Choroid plexus epithelial cell (primary cell): ENCODE data around the gene PXYLP1.

ENCODE experiments used
- DNase-seq: peaks from one replicate; pipeline ENCODE4 v3.0.0-alpha.2; 2010; ENCODE audit warnings: low read depth
- H3K4me3 ChIP-seq: 2 replicates; pipeline ENCODE4 v1.5.1; 2011; ENCODE audit warnings: low read depth, mild to moderate bottlenecking, control low read depth, low read length, moderate library complexity
- CTCF ChIP-seq: conservative IDR thresholded peaks from 2 replicates; pipeline ENCODE4 v1.5.1; 2011; ENCODE audit warnings: low read depth, mild to moderate bottlenecking, control low read depth, inconsistent platforms, low read length, moderate library complexity

Gene PXYLP1

GRCh38 chr3:141228395-141228794 is 3.2 kb upstream of the PXYLP1 start:
- no peak overlapping the region for H3K4me3 ChIP-seq
- no peak for DNase-seq
- no peak for TF ChIP-seq CTCF

GRCh38 chr3:141229132-141229531 is 2.5 kb upstream of the PXYLP1 start:
- H3K4me3 ChIP-seq, result no peak overlapping the region
- TF ChIP-seq CTCF, result no peak
- no peak for DNase-seq

- H3K4me3 ChIP-seq, result no peak overlapping the region
These were observed 1.3 kb upstream of the PXYLP1 start for GRCh38 chr3:141230293-141230692.

GRCh38 chr3:141231952-141232823 is 563 bp downstream of the PXYLP1 start:
- DNase-seq, result peak; percentile 12
- peak overlapping the region; percentile 82 for H3K4me3 ChIP-seq

More at GRCh38 chr3:141230293-141230692, 1.3 kb upstream of the PXYLP1 start:
- TF ChIP-seq CTCF, result no peak
- DNase-seq, result no peak

GRCh38 chr3:141233457-141234161 is 2.0 kb downstream of the PXYLP1 start:
- H3K4me3 ChIP-seq, result no peak overlapping the region
- TF ChIP-seq CTCF, result no peak
- no peak for DNase-seq

More at GRCh38 chr3:141231952-141232823, 563 bp downstream of the PXYLP1 start:
- no peak for TF ChIP-seq CTCF

GRCh38 chr3:141234283-141234682 is 2.7 kb downstream of the PXYLP1 start:
- H3K4me3 ChIP-seq, result no peak overlapping the region
- DNase-seq, result no peak
- no peak for TF ChIP-seq CTCF
